H1 (cell line): ENCODE results near the gene FBXL5. TPM values are rescaled to one million over a fixed set of nuclear protein-coding genes. Genes with fewer than 3 reads are reported as not detected.

ENCODE experiments used
- CTCF ChIA-PET: fragments of 300-600 bp; sonication (Branson Sonifier 250); formaldehyde crosslinking; loops from one replicate; lab custom pipeline; 2021; ENCODE audit not compliant: partially characterized antibody; lab: Charles Lee
- POLR2A ChIA-PET: fragments of 300-600 bp; sonication (Branson Sonifier 250); formaldehyde crosslinking; loops from one replicate; lab custom pipeline; 2021; ENCODE audit warnings: inconsistent platforms; ENCODE audit not compliant: partially characterized antibody; lab: Charles Lee
- DNase-seq, 2 experiments: peaks; one replicate each; pipeline versions ENCODE4 v3.0.0 to v3.0.0-alpha.2; 2010 to 2022; ENCODE audit warnings: low spot score in 2 of 2, low read depth in 1 of 2, mixed read lengths in 1 of 2
- FAIRE-seq: peaks from 2 replicates; lab custom pipeline; 2011; peaks lifted over from hg19 to GRCh38; lab: Jason Lieb, UNC
- H2AFZ ChIP-seq: 2 replicates; pipeline ENCODE4 v1.8.1; 2012; ENCODE audit warnings: low read length, inconsistent platforms
- H2AK5ac ChIP-seq: 2 replicates; pipeline ENCODE4 v1.6.1; 2013; ENCODE audit warnings: low read depth, low read length
- H2BK120ac ChIP-seq: replicated peaks from 2 replicates; pipeline ENCODE3; 2013; ENCODE audit warnings: low read depth, low read length, inconsistent platforms
- H2BK12ac ChIP-seq: 2 replicates; pipeline ENCODE4 v1.6.1; 2013; ENCODE audit warnings: low read depth, low read length
- H2BK15ac ChIP-seq: 2 replicates; pipeline ENCODE4 v1.6.1; 2013; ENCODE audit warnings: low read length
- H2BK20ac ChIP-seq: 2 replicates; pipeline ENCODE4 v1.6.1; 2013; ENCODE audit warnings: low read length
- H2BK5ac ChIP-seq: 2 replicates; pipeline ENCODE4 v1.6.1; 2013; ENCODE audit warnings: low read depth, low read length
- H3K14ac ChIP-seq: 2 replicates; pipeline ENCODE4 v1.6.1; 2013; ENCODE audit warnings: inconsistent platforms; ENCODE audit not compliant: insufficient read length
- H3K18ac ChIP-seq: 2 replicates; pipeline ENCODE4 v1.6.1; 2013; ENCODE audit warnings: low read length; ENCODE audit errors: extremely low read depth
- H3K23ac ChIP-seq: 2 replicates; pipeline ENCODE4 v1.6.1; 2013; ENCODE audit warnings: inconsistent platforms; ENCODE audit not compliant: insufficient read length
- H3K23me2 ChIP-seq: 2 replicates; pipeline ENCODE4 v1.6.1; 2013; ENCODE audit warnings: low read depth, low read length
- H3K27ac ChIP-seq: 2 replicates; pipeline ENCODE4 v1.6.1; 2011; ENCODE audit warnings: low read depth, low read length, inconsistent platforms
- H3K27me3 ChIP-seq, 4 experiments: replicated peaks in 1 of 4; 1 replicate in 1 of 4; 2 replicates in 3 of 4; pipeline versions ENCODE4 v1.6.1 to v1.8.1; 2011 to 2013; ENCODE audit warnings: low read length in 3 of 4, mild to moderate bottlenecking in 3 of 4, inconsistent platforms in 2 of 4, mixed read lengths in 2 of 4, moderate library complexity in 1 of 4; ENCODE audit not compliant: control insufficient read depth in 3 of 4, insufficient read depth in 3 of 4; ENCODE audit errors: extremely low read depth in 1 of 4
- H3K36me3 ChIP-seq, 4 experiments: 2 replicates each; pipeline versions ENCODE4 v1.6.1 to v1.8.1; 2011 to 2013; ENCODE audit warnings: mild to moderate bottlenecking in 4 of 4, low read length in 3 of 4, moderate library complexity in 2 of 4, control low read depth in 1 of 4, inconsistent platforms in 1 of 4; ENCODE audit not compliant: insufficient read depth in 4 of 4, control insufficient read depth in 2 of 4
- H3K4ac ChIP-seq: replicated peaks from 2 replicates; pipeline ENCODE3; 2013; ENCODE audit warnings: low read length, low read depth, mixed read lengths, inconsistent platforms; ENCODE audit not compliant: insufficient read length
- H3K4me1 ChIP-seq, 4 experiments: replicated peaks in 1 of 4; 1 replicate in 1 of 4; 2 replicates in 3 of 4; pipeline versions ENCODE4 v1.6.1 to v1.8.1; 2011 to 2013; ENCODE audit warnings: low read length in 3 of 4, inconsistent platforms in 2 of 4, mixed read lengths in 1 of 4; ENCODE audit not compliant: insufficient read depth in 4 of 4, control insufficient read depth in 3 of 4
- H3K4me2 ChIP-seq, 2 experiments: 2 replicates each; pipeline versions ENCODE4 v1.6.1 to v1.8.1; 2011 to 2013; ENCODE audit warnings: low read depth in 2 of 2, low read length in 2 of 2, control low read depth in 1 of 2, inconsistent platforms in 1 of 2, mild to moderate bottlenecking in 1 of 2; ENCODE audit not compliant: insufficient read depth in 1 of 2
- H3K4me3 ChIP-seq, 4 experiments: fragments of 200-600, 300-600 bp in 1 of 4; sonication (generic), shearing (Covaris generic), sonication (Bioruptor Twin) in 1 of 4; 2 replicates each; pipeline versions ENCODE4 v1.5.1 to v1.8.1; 2011 to 2016; ENCODE audit warnings: low read length in 4 of 4, low read depth in 3 of 4, control low read depth in 2 of 4, inconsistent platforms in 2 of 4, mild to moderate bottlenecking in 2 of 4, mixed read lengths in 1 of 4, moderate library complexity in 1 of 4; ENCODE audit not compliant: insufficient read depth in 2 of 4; ENCODE audit errors: extremely low read depth in 1 of 4
- H3K56ac ChIP-seq: replicated peaks from 2 replicates; pipeline ENCODE3; 2013; ENCODE audit warnings: low read depth, mild to moderate bottlenecking, mixed read lengths, low read length, inconsistent platforms; ENCODE audit not compliant: insufficient read length
- H3K79me1 ChIP-seq: 2 replicates; pipeline ENCODE4 v1.6.1; 2013; ENCODE audit warnings: low read depth, low read length, control low read depth
- H3K79me2 ChIP-seq, 2 experiments: 2 replicates each; pipeline versions ENCODE4 v1.6.1 to v1.8.1; 2012 to 2013; ENCODE audit warnings: low read length in 2 of 2, mild to moderate bottlenecking in 2 of 2, inconsistent platforms in 1 of 2; ENCODE audit not compliant: insufficient read depth in 2 of 2, control insufficient read depth in 1 of 2
- H3K9ac ChIP-seq, 4 experiments: replicated peaks in 1 of 4; 1 replicate in 1 of 4; 2 replicates in 3 of 4; pipeline versions ENCODE4 v1.6.1 to v1.8.1; 2011 to 2013; ENCODE audit warnings: low read depth in 3 of 4, low read length in 3 of 4, control low read depth in 2 of 4, mild to moderate bottlenecking in 2 of 4, moderate library complexity in 2 of 4, inconsistent platforms in 1 of 4; ENCODE audit errors: extremely low read depth in 1 of 4
- H3K9me3 ChIP-seq, 2 experiments: 2 replicates each; pipeline versions ENCODE4 v1.6.1 to v1.8.1; 2012 to 2013; ENCODE audit warnings: mild to moderate bottlenecking in 2 of 2, moderate library complexity in 2 of 2, control low read depth in 1 of 2, inconsistent platforms in 1 of 2, low read depth in 1 of 2, low read length in 1 of 2, mixed read lengths in 1 of 2; ENCODE audit not compliant: insufficient read depth in 2 of 2
- H4K20me1 ChIP-seq, 2 experiments: replicated peaks in 1 of 2; 2 replicates each; pipeline versions ENCODE3 to v1.8.1; 2011 to 2013; ENCODE audit warnings: inconsistent platforms in 2 of 2, low read length in 2 of 2, mild to moderate bottlenecking in 1 of 2; ENCODE audit not compliant: insufficient read depth in 2 of 2, control insufficient read depth in 1 of 2
- H4K5ac ChIP-seq: 2 replicates; pipeline ENCODE4 v1.6.1; 2013; ENCODE audit warnings: low read length, low read depth, mixed read lengths, inconsistent platforms; ENCODE audit not compliant: insufficient read length
- H4K8ac ChIP-seq: 2 replicates; pipeline ENCODE4 v1.8.0; 2013; ENCODE audit warnings: mild to moderate bottlenecking, moderate library complexity, low read length, inconsistent platforms; ENCODE audit not compliant: insufficient read depth; ENCODE audit errors: extremely low read depth
- H4K91ac ChIP-seq: replicated peaks from 2 replicates; pipeline ENCODE3; 2013; ENCODE audit warnings: low read length, mixed read lengths, inconsistent platforms; ENCODE audit not compliant: insufficient read length
- BRCA1 ChIP-seq: IDR thresholded peaks from 2 replicates; pipeline ENCODE4 v1.6.1; 2012; ENCODE audit warnings: low read depth, low read length, improper control_type of control experiment
- CEBPB ChIP-seq: IDR thresholded peaks from 2 replicates; pipeline ENCODE4 v1.6.1; 2012; ENCODE audit warnings: low read depth, low read length
- EP300 ChIP-seq, 2 experiments: IDR thresholded peaks; 1 replicate in 1 of 2; 2 replicates in 1 of 2; pipeline ENCODE4 v1.6.1; 2011 to 2012; ENCODE audit warnings: low read depth in 2 of 2, low read length in 2 of 2, mild to moderate bottlenecking in 2 of 2, borderline replicate concordance in 1 of 2, inconsistent platforms in 1 of 2, moderate library complexity in 1 of 2
- POLR2AphosphoS5 ChIP-seq: IDR thresholded peaks from 2 replicates; pipeline ENCODE4 v1.6.1; 2011; ENCODE audit warnings: low read depth, low read length
- RFX5 ChIP-seq: IDR thresholded peaks from 2 replicates; pipeline ENCODE4 v1.6.1; 2011; ENCODE audit warnings: low read depth, low read length, improper control_type of control experiment, borderline replicate concordance
- SP2 ChIP-seq: IDR thresholded peaks from 2 replicates; pipeline ENCODE4 v1.6.1; 2012; ENCODE audit warnings: mild to moderate bottlenecking, low read length, inconsistent platforms
- SUZ12 ChIP-seq: fragments of 200-600 bp; sonication (generic); IDR thresholded peaks from 2 replicates; pipeline ENCODE4 v1.6.1; 2012; ENCODE audit warnings: mild to moderate bottlenecking, inconsistent platforms, low read length, moderate library complexity, mixed read lengths
- TBP ChIP-seq: IDR thresholded peaks from 2 replicates; pipeline ENCODE4 v1.6.1; 2011; ENCODE audit warnings: low read depth, low read length, improper control_type of control experiment
- WGBS, 2 experiments: shearing (Covaris generic) in 1 of 2; methylation state at CpG; one replicate each; pipeline versions ENCODE4 v1.1.6 to v1.1.7; 2013 to 2015; ENCODE audit warnings: low lambda C conversion rate in 2 of 2, mixed read lengths in 2 of 2, inconsistent platforms in 1 of 2, low coverage in 1 of 2, missing lambda C conversion rate in 1 of 2; ENCODE audit not compliant: insufficient replicate concordance in 2 of 2, insufficient coverage in 1 of 2, insufficient read length in 1 of 2; ENCODE audit errors: extremely low coverage in 1 of 2, missing lambda C conversion rate in 1 of 2; 5-methylcytosine and 5-hydroxymethylcytosine counted together
- polyA plus RNA-seq, 7 experiments: library from polyadenylated mRNA; depleted of rRNA in 3 of 7; stranded (reverse) in 5 of 7; unstranded in 2 of 7; fragments of >200 nt in 5 of 7; fragments of 200-250 nt in 2 of 7; gene quantifications; 1 replicate in 5 of 7; 2 replicates in 1 of 7; 4 replicates in 1 of 7; pipeline versions ENCODE4 v1.2.1 to v1.2.3, GENCODE V29; 2011 to 2013; ENCODE audit warnings: missing spikeins in 2 of 7, mixed read lengths in 2 of 7
- total RNA-seq: library from RNA; stranded (reverse); fragmentation: NEBNext Ultra II Directional; extraction: Animal tissue kit (Norgen Biotek cat#: 25700); gene quantifications from 2 replicates; pipeline ENCODE4 v1.2.1, GENCODE V29; 2021
- TF ChIP-seq, protein P1 (sequence below): IDR thresholded peaks from 2 replicates; pipeline ENCODE4 v1.6.1; 2011; ENCODE audit warnings: low read depth, mild to moderate bottlenecking, low read length; ENCODE audit not compliant: insufficient read depth

Gene FBXL5
- total and polyA plus RNA-seq, 2 of the 8 experiments (the other 6 are each of a cell fraction or from before 2014, with no cell fraction given): 34.6 to 62.7 TPM

DNA sequence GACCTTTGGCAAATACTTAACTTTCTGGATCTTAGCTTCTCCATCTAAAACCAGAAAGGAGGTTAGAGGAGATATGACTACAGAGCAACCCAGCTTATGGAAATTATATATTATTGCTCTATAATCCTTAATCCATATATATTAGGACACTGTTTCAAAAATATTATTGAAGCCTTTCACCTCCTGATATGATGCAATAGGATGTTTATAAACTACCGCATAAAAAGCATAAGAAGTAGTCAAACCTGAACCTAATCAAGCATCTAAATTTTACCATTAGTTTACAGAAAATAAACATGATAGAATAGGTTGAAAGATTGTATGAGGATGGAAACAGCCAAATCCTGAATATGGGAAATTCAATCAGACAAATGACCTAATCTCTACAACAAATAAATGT lies 20.9 kb upstream of the FBXL5 start:
- no peak overlapping the region for H2BK15ac ChIP-seq
- H3K9me3 ChIP-seq: no peaks in the 10 kb centered on the region
- H3K79me2 ChIP-seq: peaks cover 3 to 85% of the 10 kb centered on the region in 2 experiments; a peak in 3 of 4 replicates
- no peak overlapping the region for H3K14ac ChIP-seq
- no peak overlapping the region for H4K8ac ChIP-seq
- H3K4me3 ChIP-seq: no peak overlapping the region
- no peaks in the 10 kb centered on the region for H3K27me3 ChIP-seq
- no peak overlapping the region for H3K23ac ChIP-seq
- whole genome bisulfite sequencing, 2 experiments: 88% methylated on average over 1 of the region's 1 CpG; no CpG with 5 or more reads in 1 of the 2 experiments
- H3K79me1 ChIP-seq: no peaks in the 10 kb centered on the region
- no peak overlapping the region for H3K9ac ChIP-seq
- H3K4ac ChIP-seq: no peak overlapping the region
- H4K5ac ChIP-seq: no peak overlapping the region
- CTCF ChIA-PET: interaction anchor here (0.6 to 2.7 kb wide), 8 partner anchors 9 to 218 kb away, joined by 3 to 8 read pairs (median 3); no protein-coding TSS in a partner anchor
- H3K56ac ChIP-seq: no peak overlapping the region
- peaks cover 0 to 6% (median 2%) of the 10 kb centered on the region in 4 experiments; a peak in 2 of 7 replicates for H3K4me1 ChIP-seq
- H2BK5ac ChIP-seq: no peak overlapping the region
- no peak overlapping the region for H2BK20ac ChIP-seq
- peaks cover 0 to 6% of the 10 kb centered on the region in 2 experiments for H4K20me1 ChIP-seq
- POLR2A ChIA-PET: interaction anchor here (0.7 to 4.8 kb wide), 5 partner anchors 8 to 473 kb away, joined by 3 to 26 read pairs (median 3); partner anchors contain the start of genes FBXL5 and FGFBP2
- H3K4me2 ChIP-seq: no peak overlapping the region
- peaks cover 0 to 7% (median 0%) of the 10 kb centered on the region in 4 experiments; a peak in 1 of 8 replicates for H3K36me3 ChIP-seq
- no peak overlapping the region for H2BK12ac ChIP-seq
- H4K91ac ChIP-seq: no peak overlapping the region
- H2AK5ac ChIP-seq: no peak overlapping the region
- no peak overlapping the region for H2AFZ ChIP-seq
- no peak for DNase-seq
- no peaks in the 10 kb centered on the region for H3K23me2 ChIP-seq
- no peak for TF ChIP-seq TBP
- no peak for TF ChIP-seq SUZ12
- TF ChIP-seq, protein P1, sequence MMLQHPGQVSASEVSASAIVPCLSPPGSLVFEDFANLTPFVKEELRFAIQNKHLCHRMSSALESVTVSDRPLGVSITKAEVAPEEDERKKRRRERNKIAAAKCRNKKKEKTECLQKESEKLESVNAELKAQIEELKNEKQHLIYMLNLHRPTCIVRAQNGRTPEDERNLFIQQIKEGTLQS: no peak
- TF ChIP-seq SP2: no peak
- no peak for TF ChIP-seq CEBPB
- no peak for TF ChIP-seq POLR2AphosphoS5
- TF ChIP-seq RFX5: no peak
- TF ChIP-seq BRCA1: no peak
- no peak for TF ChIP-seq EP300 (IDR thresholded peaks at IDR 0.05; ENCODE audit: borderline replicate concordance in 1 of 2, low read depth in 2 of 2, low read length in 2 of 2)
- no peak overlapping the region for H2BK120ac ChIP-seq
- no peak for FAIRE-seq
- H3K27ac ChIP-seq: no peak overlapping the region
- H3K18ac ChIP-seq: no peak overlapping the region
